Left lung (tissue), 10 donors: ENCODE measurements around the gene MARK1. TPM values are rescaled to one million over a fixed set of nuclear protein-coding genes. Genes with fewer than 3 reads are reported as not detected.

Experiments
- ATAC-seq: fragments of 200-7000 bp; cut with Tn5 transposase; one replicate; pipeline ENCODE4 v1.9.1; 2020; ENCODE audit warnings: moderate library complexity
- DNase-seq, 4 donors: peaks; one replicate each; pipeline ENCODE4 v3.0.0-alpha.2; 2013 to 2020
- H3K27ac ChIP-seq, 2 donors: fragments of 200-600 bp; sonication (generic) in 1 of 2; one replicate each; pipeline versions ENCODE4 v1.5.0 to v1.8.0; 2020 to 2021
- H3K27me3 ChIP-seq, 2 donors: fragments of 200-600 bp; sonication (generic) in 1 of 2; one replicate each; pipeline versions ENCODE4 v1.5.0 to v1.8.0; 2020 to 2021
- H3K36me3 ChIP-seq, 2 donors: fragments of 200-600 bp; sonication (generic) in 1 of 2; one replicate each; pipeline versions ENCODE4 v1.5.0 to v1.8.0; 2020 to 2021
- H3K4me1 ChIP-seq, 2 donors: fragments of 200-600 bp; one replicate each; pipeline ENCODE4 v1.8.0; 2021
- H3K4me3 ChIP-seq, 2 donors: fragments of 200-600 bp; sonication (generic) in 1 of 2; one replicate each; pipeline versions ENCODE4 v1.5.0 to v1.8.0; 2020 to 2021; ENCODE audit warnings: mild to moderate bottlenecking in 1 of 2
- H3K9me3 ChIP-seq, 2 donors: fragments of 200-600 bp; sonication (generic) in 1 of 2; one replicate each; pipeline versions ENCODE4 v1.5.0 to v1.8.0; 2020 to 2021
- intact Hi-C, 2 donors: fragments of 100-400 bp; cut with DNase I; formaldehyde crosslinking; loops; one replicate each; pipeline versions ENCODE4 v1.11.2 to v1.14.2; 2022
- polyA plus RNA-seq, 6 donors: library from polyadenylated mRNA; unstranded; fragments of 120-200 nt; gene quantifications; one replicate each; pipeline ENCODE4 v1.2.1, GENCODE V29; 2013; ENCODE audit not compliant: insufficient read length in 6 of 6
- total RNA-seq, 2 donors: library from RNA; stranded (reverse); fragmentation: NEBNext Ultra II Directional; extraction: Animal tissue kit (Norgen Biotek cat#: 25700); gene quantifications; one replicate each; pipeline ENCODE4 v1.2.1, GENCODE V29; 2021
- TF ChIP-seq, protein P1 (sequence below), 2 donors: fragments of 200-600 bp; sonication (generic) in 1 of 2; IDR thresholded peaks; one replicate each; pipeline versions ENCODE4 v1.5.0 to v1.8.0; 2021; ENCODE audit warnings: antibody characterized with exemption in 2 of 2
- donor health status: DM: no; HTN: yes; CAD: no.
- donor health status: DM: no; HTN: no; CAD: no.

The MARK1 gene
- total and polyA plus RNA-seq, 8 donors, result 3.1 to 9.7 (median 8.6) TPM

DNA sequence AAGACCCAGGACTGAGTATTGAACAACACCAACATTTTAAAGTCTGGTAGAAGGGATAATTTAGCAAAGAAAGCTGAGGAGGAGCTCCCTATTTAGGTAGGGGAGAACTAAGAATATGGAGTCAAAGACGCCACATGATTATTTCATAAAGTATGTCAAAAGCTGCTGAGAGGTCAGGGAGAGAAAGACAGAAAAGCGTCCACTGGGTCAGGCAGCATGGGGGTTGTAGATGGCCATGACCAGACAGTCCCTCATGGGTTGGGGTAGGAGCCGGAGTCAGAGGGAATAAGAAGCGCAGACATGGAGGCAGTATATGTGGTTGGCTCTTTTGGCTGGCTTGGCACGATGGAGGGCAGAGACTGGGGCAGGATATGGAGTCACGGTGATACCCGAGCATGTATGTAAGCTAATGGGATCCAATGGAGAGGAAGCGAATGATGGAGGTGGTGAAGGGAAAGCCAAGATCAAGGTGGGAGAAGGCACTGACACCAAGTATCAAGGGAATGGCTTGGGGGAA is 167.0 kb downstream of the MARK1 start:
- intact Hi-C loops, result loop anchor here in 1 of 2 donors (5.0 kb wide), 1 partner anchor 37 kb away; no protein-coding TSS in a partner anchor
- peaks cover 0 to 19% of the 10 kb centered on the region in 2 donors for H3K4me1 ChIP-seq
- H3K27me3 ChIP-seq, result peaks cover 0 to 24% of the 10 kb centered on the region in 2 donors
- no peaks in the 10 kb centered on the region for H3K9me3 ChIP-seq
- DNase-seq, result no peak
- no peak overlapping the region for H3K27ac ChIP-seq
- TF ChIP-seq, protein P1, sequence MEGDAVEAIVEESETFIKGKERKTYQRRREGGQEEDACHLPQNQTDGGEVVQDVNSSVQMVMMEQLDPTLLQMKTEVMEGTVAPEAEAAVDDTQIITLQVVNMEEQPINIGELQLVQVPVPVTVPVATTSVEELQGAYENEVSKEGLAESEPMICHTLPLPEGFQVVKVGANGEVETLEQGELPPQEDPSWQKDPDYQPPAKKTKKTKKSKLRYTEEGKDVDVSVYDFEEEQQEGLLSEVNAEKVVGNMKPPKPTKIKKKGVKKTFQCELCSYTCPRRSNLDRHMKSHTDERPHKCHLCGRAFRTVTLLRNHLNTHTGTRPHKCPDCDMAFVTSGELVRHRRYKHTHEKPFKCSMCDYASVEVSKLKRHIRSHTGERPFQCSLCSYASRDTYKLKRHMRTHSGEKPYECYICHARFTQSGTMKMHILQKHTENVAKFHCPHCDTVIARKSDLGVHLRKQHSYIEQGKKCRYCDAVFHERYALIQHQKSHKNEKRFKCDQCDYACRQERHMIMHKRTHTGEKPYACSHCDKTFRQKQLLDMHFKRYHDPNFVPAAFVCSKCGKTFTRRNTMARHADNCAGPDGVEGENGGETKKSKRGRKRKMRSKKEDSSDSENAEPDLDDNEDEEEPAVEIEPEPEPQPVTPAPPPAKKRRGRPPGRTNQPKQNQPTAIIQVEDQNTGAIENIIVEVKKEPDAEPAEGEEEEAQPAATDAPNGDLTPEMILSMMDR (IDR thresholded peaks at IDR 0.05), result no peak
- ATAC-seq, result no peak
- no peak overlapping the region for H3K4me3 ChIP-seq
- peaks cover 0 to 8% of the 10 kb centered on the region in 2 donors for H3K36me3 ChIP-seq

- H3K4me1 ChIP-seq, result peaks cover 0 to 17% of the 10 kb centered on the region in 2 donors
- intact Hi-C loops, result no loop called here
- H3K9me3 ChIP-seq, result no peaks in the 10 kb centered on the region
- peaks cover 0 to 8% of the 10 kb centered on the region in 2 donors for H3K36me3 ChIP-seq
- TF ChIP-seq, protein P1 (IDR thresholded peaks at IDR 0.05), result no peak
- no peak overlapping the region for H3K4me3 ChIP-seq
- ATAC-seq (no peak), DNase-seq (no peak)
- peaks cover 0 to 19% of the 10 kb centered on the region in 2 donors for H3K27me3 ChIP-seq
- H3K27ac ChIP-seq, result no peak overlapping the region
These were observed 167.5 kb downstream of the MARK1 start for GRCh38 chr1:220695426-220695825.

DNA sequence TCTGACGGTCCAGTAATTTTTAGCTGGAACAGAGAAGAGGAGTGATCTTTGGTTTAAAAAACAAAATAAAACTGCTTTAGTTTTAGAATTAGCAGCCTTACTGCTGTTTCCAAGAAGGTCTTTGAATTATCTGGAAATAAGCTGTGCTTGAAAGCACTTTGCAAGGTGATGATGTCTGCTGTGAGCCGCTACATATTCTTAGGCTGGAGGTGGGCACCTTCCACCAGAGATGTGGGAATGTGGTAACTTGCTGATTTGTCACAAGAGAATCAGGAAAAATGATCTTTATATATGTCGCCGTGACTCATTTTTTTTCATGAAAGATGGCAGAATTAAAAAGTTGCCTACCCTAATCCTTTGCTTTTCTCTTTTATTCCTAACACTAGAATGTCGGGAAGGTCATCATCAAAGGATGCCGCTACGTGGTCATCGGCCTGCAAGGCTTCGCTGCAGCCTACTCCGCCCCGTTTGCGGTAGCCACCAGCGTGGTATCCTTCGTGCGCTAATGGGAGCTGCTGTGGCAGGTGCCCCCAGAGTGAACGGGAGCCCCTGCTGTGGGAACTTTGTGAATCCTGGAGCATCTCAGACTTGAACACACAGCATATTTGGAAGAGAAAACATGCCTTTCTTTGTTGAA is 168.4 kb downstream of the MARK1 start:
- no peak overlapping the region for H3K4me3 ChIP-seq
- DNase-seq (no peak), ATAC-seq (no peak)
- no peaks in the 10 kb centered on the region for H3K9me3 ChIP-seq
- peaks cover 0 to 10% of the 10 kb centered on the region in 2 donors for H3K27me3 ChIP-seq
- no peak overlapping the region for H3K27ac ChIP-seq
- TF ChIP-seq, protein P1 (IDR thresholded peaks at IDR 0.05), result no peak
- H3K36me3 ChIP-seq, result peaks cover 0 to 8% of the 10 kb centered on the region in 2 donors
- H3K4me1 ChIP-seq, result peaks cover 0 to 10% of the 10 kb centered on the region in 2 donors
- intact Hi-C loops, result no loop called here

- ATAC-seq (no peak), DNase-seq (no peak)
- intact Hi-C loops, result no loop called here
These were observed 168.9 kb downstream of the MARK1 start for GRCh38 chr1:220696863-220697231.

GRCh38 chr1:220697326-220697725 is 169.4 kb downstream of the MARK1 start:
- intact Hi-C loops, result no loop called here
- TF ChIP-seq, protein P1 (IDR thresholded peaks at IDR 0.05), result no peak
- Histone ChIP-seq H3K4me3 (no peak overlapping the region), H3K4me1 (peaks cover 0 to 2% of the 10 kb centered on the region in 2 donors), H3K9me3 (no peaks in the 10 kb centered on the region), H3K36me3 (peaks cover 0 to 8% of the 10 kb centered on the region in 2 donors), H3K27ac (no peak overlapping the region), H3K27me3 (peaks cover 0 to under 1% of the 10 kb centered on the region in 2 donors)
- DNase-seq (peak in 1 of 4 donors; percentile 65), ATAC-seq (no peak)

More at GRCh38 chr1:220696863-220697231, 168.9 kb downstream of the MARK1 start:
- H3K4me1 ChIP-seq, result peaks cover 0 to 7% of the 10 kb centered on the region in 2 donors
- H3K36me3 ChIP-seq, result peaks cover 0 to 8% of the 10 kb centered on the region in 2 donors
- peaks cover 0 to 5% of the 10 kb centered on the region in 2 donors for H3K27me3 ChIP-seq
- TF ChIP-seq, protein P1 (IDR thresholded peaks at IDR 0.05), result no peak
- H3K27ac ChIP-seq, result no peak overlapping the region
- no peak overlapping the region for H3K4me3 ChIP-seq
- no peaks in the 10 kb centered on the region for H3K9me3 ChIP-seq
